Trophoblast cell (in vitro differentiated cells and primary cell): ENCODE measurements around the gene DLGAP1.

Experiments
- DNase-seq, 2 donors: peaks; one replicate each; pipeline ENCODE4 v3.0.0-alpha.2; 2016
- H2AFZ ChIP-seq: 2 replicates; pipeline ENCODE4 v1.6.1; 2013; ENCODE audit warnings: low read length, moderate library complexity, mild to moderate bottlenecking; ENCODE audit not compliant: insufficient read depth, poor library complexity
- H2AK5ac ChIP-seq: 2 replicates; pipeline ENCODE4 v1.6.1; 2013; ENCODE audit warnings: mild to moderate bottlenecking, low read length
- H2BK120ac ChIP-seq: 2 replicates; pipeline ENCODE4 v1.6.1; 2013; ENCODE audit warnings: low read length, mild to moderate bottlenecking, moderate library complexity; ENCODE audit not compliant: insufficient read depth, poor library complexity
- H2BK12ac ChIP-seq: 2 replicates; pipeline ENCODE4 v1.6.1; 2013; ENCODE audit warnings: mild to moderate bottlenecking, low read length, moderate library complexity
- H2BK5ac ChIP-seq: 2 replicates; pipeline ENCODE4 v1.6.1; 2013; ENCODE audit warnings: low read length, low read depth, moderate library complexity, mild to moderate bottlenecking; ENCODE audit not compliant: poor library complexity
- H3K14ac ChIP-seq: 2 replicates; pipeline ENCODE4 v1.6.1; 2013; ENCODE audit warnings: mild to moderate bottlenecking, low read length
- H3K18ac ChIP-seq: 2 replicates; pipeline ENCODE4 v1.6.1; 2013; ENCODE audit warnings: mild to moderate bottlenecking, low read length
- H3K23ac ChIP-seq: 2 replicates; pipeline ENCODE4 v1.6.1; 2013; ENCODE audit warnings: low read length
- H3K27ac ChIP-seq: 2 replicates; pipeline ENCODE4 v1.5.1; 2013; ENCODE audit warnings: low read depth, mild to moderate bottlenecking, inconsistent platforms, low read length, moderate library complexity
- H3K27me3 ChIP-seq: 2 replicates; pipeline ENCODE4 v1.6.1; 2013; ENCODE audit warnings: inconsistent platforms, mild to moderate bottlenecking, low read length, moderate library complexity; ENCODE audit not compliant: insufficient read depth
- H3K36me3 ChIP-seq, 2 experiments: 1 replicate in 1 of 2; 2 replicates in 1 of 2; pipeline ENCODE4 v1.6.1; 2013; ENCODE audit warnings: low read length in 2 of 2, mild to moderate bottlenecking in 2 of 2, moderate library complexity in 1 of 2; ENCODE audit not compliant: insufficient read depth in 2 of 2, control insufficient read depth in 1 of 2
- H3K4ac ChIP-seq: 2 replicates; pipeline ENCODE4 v1.6.1; 2013; ENCODE audit warnings: low read depth, mild to moderate bottlenecking, low read length, moderate library complexity
- H3K4me1 ChIP-seq, 2 experiments: 1 replicate in 1 of 2; 2 replicates in 1 of 2; pipeline ENCODE4 v1.6.1; 2013; ENCODE audit warnings: low read length in 2 of 2, mild to moderate bottlenecking in 2 of 2, moderate library complexity in 1 of 2; ENCODE audit not compliant: insufficient read depth in 2 of 2, control insufficient read depth in 1 of 2
- H3K4me2 ChIP-seq: 2 replicates; pipeline ENCODE4 v1.6.1; 2013; ENCODE audit warnings: inconsistent platforms, mild to moderate bottlenecking, low read length, moderate library complexity
- H3K4me3 ChIP-seq: 2 replicates; pipeline ENCODE4 v1.5.1; 2013; ENCODE audit warnings: mild to moderate bottlenecking, low read depth, low read length, inconsistent platforms
- H3K79me1 ChIP-seq: one replicate; pipeline ENCODE4 v1.6.1; 2013; ENCODE audit warnings: low read length
- H3K79me2 ChIP-seq: 2 replicates; pipeline ENCODE4 v1.6.1; 2013; ENCODE audit warnings: low read length, mild to moderate bottlenecking; ENCODE audit not compliant: control insufficient read depth, insufficient read depth, poor library complexity
- H3K9ac ChIP-seq: 2 replicates; pipeline ENCODE4 v1.6.1; 2013; ENCODE audit warnings: mild to moderate bottlenecking, low read length
- H3K9me3 ChIP-seq: 2 replicates; pipeline ENCODE4 v1.6.1; 2013; ENCODE audit warnings: low read depth, mild to moderate bottlenecking, control low read depth, inconsistent platforms, low read length; ENCODE audit not compliant: insufficient read depth
- H4K12ac ChIP-seq: 2 replicates; pipeline ENCODE4 v1.6.1; 2013; ENCODE audit warnings: low read depth, mild to moderate bottlenecking, low read length, moderate library complexity
- H4K8ac ChIP-seq: 2 replicates; pipeline ENCODE4 v1.6.1; 2013; ENCODE audit warnings: low read depth, mild to moderate bottlenecking, low read length, moderate library complexity
- H4K91ac ChIP-seq: one replicate; pipeline ENCODE4 v1.6.1; 2013; ENCODE audit warnings: low read depth, mild to moderate bottlenecking, low read length, moderate library complexity
- WGBS: extraction: QIAGEN DNeasy Blood & Tissue Kit; methylation state at CpG from one replicate; pipeline ENCODE4 v1.1.7; 2013; ENCODE audit warnings: missing lambda C conversion rate; ENCODE audit not compliant: insufficient read length, insufficient coverage; ENCODE audit errors: extremely low coverage; 5-methylcytosine and 5-hydroxymethylcytosine counted together

DLGAP1 gene

GRCh38 chr18:3615374-3615985 lies 839.6 kb downstream of the DLGAP1 start:
- H3K9me3 ChIP-seq = no peaks in the 10 kb centered on the region
- H3K4me1 ChIP-seq = peaks cover 2 to 3% of the 10 kb centered on the region in 2 experiments
- H2BK5ac ChIP-seq = no peak overlapping the region
- no peak overlapping the region for H2AFZ ChIP-seq
- no peaks in the 10 kb centered on the region for H3K79me2 ChIP-seq
- no peak overlapping the region for H3K27ac ChIP-seq
- WGBS = no CpG with 5 or more reads among the region's 4 CpGs
- no peak overlapping the region for H2BK12ac ChIP-seq
- H3K4ac ChIP-seq = no peak overlapping the region
- H3K14ac ChIP-seq = no peak overlapping the region
- H3K18ac ChIP-seq = no peak overlapping the region
- H3K23ac ChIP-seq = no peak overlapping the region
- no peak overlapping the region for H2AK5ac ChIP-seq
- no peak for DNase-seq
- no peak overlapping the region for H4K8ac ChIP-seq
- no peak overlapping the region for H2BK120ac ChIP-seq
- H3K27me3 ChIP-seq = no peaks in the 10 kb centered on the region
- no peak overlapping the region for H3K9ac ChIP-seq
- H3K79me1 ChIP-seq = peaks cover 8% of the 10 kb centered on the region
- no peak overlapping the region for H4K12ac ChIP-seq
- no peaks in the 10 kb centered on the region for H3K36me3 ChIP-seq
- no peak overlapping the region for H3K4me3 ChIP-seq
- no peak overlapping the region for H3K4me2 ChIP-seq
- peak overlapping the region; percentile 19 for H4K91ac ChIP-seq

- no peak overlapping the region for H3K18ac ChIP-seq
- H3K27ac ChIP-seq = no peak overlapping the region
- no peak overlapping the region for H2BK120ac ChIP-seq
- no peaks in the 10 kb centered on the region for H3K27me3 ChIP-seq
- H2AFZ ChIP-seq = no peak overlapping the region
- H3K9ac ChIP-seq = no peak overlapping the region
- H4K8ac ChIP-seq = no peak overlapping the region
- H3K9me3 ChIP-seq = no peaks in the 10 kb centered on the region
- H2AK5ac ChIP-seq = no peak overlapping the region
- no peak overlapping the region for H4K91ac ChIP-seq
- no CpG with 5 or more reads among the region's 5 CpGs for WGBS
- H2BK5ac ChIP-seq = no peak overlapping the region
- H3K14ac ChIP-seq = no peak overlapping the region
- H3K79me2 ChIP-seq = no peaks in the 10 kb centered on the region
- H3K4ac ChIP-seq = no peak overlapping the region
- no peak overlapping the region for H2BK12ac ChIP-seq
- no peak overlapping the region for H3K4me2 ChIP-seq
- H3K23ac ChIP-seq = no peak overlapping the region
- H3K36me3 ChIP-seq = no peaks in the 10 kb centered on the region
- H3K4me1 ChIP-seq = peaks cover 0 to 7% of the 10 kb centered on the region in 2 experiments
- no peak overlapping the region for H4K12ac ChIP-seq
- no peak for DNase-seq
- H3K79me1 ChIP-seq = peaks cover 2% of the 10 kb centered on the region
- H3K4me3 ChIP-seq = no peak overlapping the region
Observed at GRCh38 chr18:3612315-3612714, 842.8 kb downstream of the DLGAP1 start.

- H3K4me1 ChIP-seq = peaks cover 0 to 7% of the 10 kb centered on the region in 2 experiments
- H3K4me3 ChIP-seq = no peak overlapping the region
- H2AFZ ChIP-seq = no peak overlapping the region
- no peak overlapping the region for H3K23ac ChIP-seq
- H3K9ac ChIP-seq = no peak overlapping the region
- H3K27ac ChIP-seq = no peak overlapping the region
- H3K9me3 ChIP-seq = no peaks in the 10 kb centered on the region
- H2BK5ac ChIP-seq = no peak overlapping the region
- H3K18ac ChIP-seq = peak overlapping the region; percentile 24
- H3K36me3 ChIP-seq = no peaks in the 10 kb centered on the region
- no peak overlapping the region for H4K8ac ChIP-seq
- H2BK12ac ChIP-seq = peak overlapping the region; percentile 12
- H4K91ac ChIP-seq = no peak overlapping the region
- H2AK5ac ChIP-seq = no peak overlapping the region
- H3K4me2 ChIP-seq = no peak overlapping the region
- WGBS = no CpG with 5 or more reads among the region's 15 CpGs
- no peaks in the 10 kb centered on the region for H3K27me3 ChIP-seq
- DNase-seq = no peak
- H3K14ac ChIP-seq = no peak overlapping the region
- H3K4ac ChIP-seq = no peak overlapping the region
- no peaks in the 10 kb centered on the region for H3K79me2 ChIP-seq
- peaks cover 2% of the 10 kb centered on the region for H3K79me1 ChIP-seq
- H4K12ac ChIP-seq = no peak overlapping the region
- no peak overlapping the region for H2BK120ac ChIP-seq
Observed at GRCh38 chr18:3611313-3612090, 843.6 kb downstream of the DLGAP1 start.

GRCh38 chr18:3610813-3611212 lies 844.3 kb downstream of the DLGAP1 start:
- no peak overlapping the region for H2BK120ac ChIP-seq
- H2AFZ ChIP-seq = no peak overlapping the region

More at GRCh38 chr18:3610813-3611212, 844.3 kb downstream of the DLGAP1 start:
- H3K4me3 ChIP-seq = no peak overlapping the region
- H3K4me1 ChIP-seq = peaks cover 2 to 9% of the 10 kb centered on the region in 2 experiments
- no peaks in the 10 kb centered on the region for H3K79me2 ChIP-seq
- no peak overlapping the region for H3K4me2 ChIP-seq
- no peak overlapping the region for H3K27ac ChIP-seq
- H4K8ac ChIP-seq = no peak overlapping the region
- peaks cover 3% of the 10 kb centered on the region for H3K79me1 ChIP-seq
- no peak overlapping the region for H2AK5ac ChIP-seq
- H3K14ac ChIP-seq = no peak overlapping the region
- no peak overlapping the region for H2BK5ac ChIP-seq
- DNase-seq = no peak
- H3K18ac ChIP-seq = no peak overlapping the region
- H3K23ac ChIP-seq = no peak overlapping the region
- no peak overlapping the region for H4K91ac ChIP-seq
- H4K12ac ChIP-seq = no peak overlapping the region
- no peaks in the 10 kb centered on the region for H3K27me3 ChIP-seq
- H3K4ac ChIP-seq = no peak overlapping the region
- H3K9me3 ChIP-seq = no peaks in the 10 kb centered on the region
- H2BK12ac ChIP-seq = no peak overlapping the region
- no CpG with 5 or more reads among the region's 6 CpGs for WGBS
- H3K36me3 ChIP-seq = no peaks in the 10 kb centered on the region
- no peak overlapping the region for H3K9ac ChIP-seq
